Measurements from ENCODE around the gene SERINC1.

The SERINC1 gene

DNA sequence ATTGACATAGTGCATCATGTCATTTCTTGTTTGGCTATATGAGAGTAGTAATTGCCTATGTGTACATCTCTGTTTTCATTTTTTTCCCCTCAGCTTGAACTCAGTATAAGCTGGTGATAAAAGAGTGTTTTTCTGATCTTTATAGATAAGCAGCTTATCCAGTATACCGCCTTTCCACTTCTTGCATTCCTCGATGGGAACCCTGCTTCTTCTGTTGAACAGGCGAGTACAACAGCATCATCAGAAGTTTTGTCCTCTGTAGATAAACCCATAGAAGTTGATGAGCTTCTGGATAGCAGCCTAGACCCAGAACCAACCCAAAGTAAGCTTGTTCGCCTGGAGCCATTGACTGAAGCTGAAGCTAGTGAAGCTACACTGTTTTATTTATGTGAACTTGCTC is 39.8 kb downstream of the SERINC1 start:
- no peak for DNase-seq

DNA sequence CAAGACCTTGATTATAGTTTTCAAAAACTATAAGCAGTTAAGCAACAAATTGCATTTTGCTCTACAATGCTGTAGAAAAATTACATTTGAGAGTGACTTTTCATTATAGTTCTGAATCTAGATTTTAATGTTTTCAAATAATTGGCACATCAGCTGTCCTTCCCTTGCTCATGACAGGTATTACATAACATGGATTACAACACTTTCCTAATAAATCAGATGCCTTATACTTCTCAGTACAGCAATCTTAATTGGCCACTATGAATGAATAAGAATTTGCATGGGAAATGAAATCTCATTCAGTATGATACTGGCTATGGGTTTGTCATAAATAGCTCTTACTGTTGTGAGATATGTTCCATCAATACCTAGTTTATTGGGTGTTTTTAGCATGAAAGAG is 42.3 kb downstream of the SERINC1 start:
- no peak for DNase-seq

DNA sequence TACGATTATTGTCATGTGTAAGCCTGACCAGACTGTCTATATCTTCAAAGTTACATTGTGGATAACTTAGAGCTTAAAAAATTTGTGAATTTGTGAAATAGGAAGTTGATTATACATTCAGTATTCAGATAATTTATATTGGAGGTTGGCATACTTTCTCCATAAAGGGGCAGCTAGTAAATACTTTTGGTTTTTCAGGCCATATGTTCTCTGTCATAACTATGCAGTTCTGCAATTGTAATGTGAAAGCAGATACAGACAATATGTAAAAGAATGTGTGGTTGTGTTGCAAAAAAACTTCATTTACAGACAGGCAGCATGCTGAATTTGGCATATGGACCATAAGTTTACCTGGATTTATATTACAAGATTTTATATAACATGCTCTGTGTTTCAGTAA is 42.8 kb downstream of the SERINC1 start:
- no peak for DNase-seq

DNA sequence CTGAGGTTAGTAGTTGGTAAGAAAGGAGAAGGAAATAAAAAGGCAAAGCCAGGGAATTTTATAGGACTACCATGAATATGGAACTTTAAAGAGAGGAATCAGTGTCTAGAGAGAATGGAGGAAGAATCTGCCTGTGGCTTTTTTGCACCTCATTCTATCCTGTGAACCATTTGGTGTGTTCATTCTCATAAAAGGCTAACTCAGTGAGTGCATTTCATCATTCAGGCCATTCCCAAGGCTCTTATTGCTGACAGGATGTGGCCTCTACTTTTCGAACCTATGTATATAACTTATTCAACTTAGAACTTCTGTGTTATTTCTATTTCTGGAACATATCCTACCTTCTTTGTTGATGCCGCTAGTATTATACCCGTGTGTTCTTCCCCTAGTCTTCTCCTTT is 45.0 kb downstream of the SERINC1 start:
- DNase-seq: no peak

DNA sequence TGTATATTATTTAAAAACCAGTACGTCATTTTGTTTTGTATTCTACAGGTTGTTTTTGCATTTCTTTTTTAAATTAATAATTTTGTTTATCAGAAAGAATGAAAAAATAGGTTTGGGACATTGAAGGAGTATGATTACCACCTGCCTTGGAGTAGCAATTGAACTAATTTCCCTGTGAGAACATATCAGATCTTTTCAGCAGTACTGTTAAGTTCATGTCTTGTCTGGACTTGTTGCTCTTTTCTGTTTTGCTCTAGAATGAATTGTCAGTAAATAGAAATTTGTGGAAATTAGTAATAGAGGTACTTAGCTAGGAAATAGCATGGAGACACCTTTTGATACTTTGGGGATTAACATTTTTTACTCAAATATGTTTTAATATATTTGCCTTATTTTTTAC is 47.9 kb downstream of the SERINC1 start:
- no peak for DNase-seq

DNA sequence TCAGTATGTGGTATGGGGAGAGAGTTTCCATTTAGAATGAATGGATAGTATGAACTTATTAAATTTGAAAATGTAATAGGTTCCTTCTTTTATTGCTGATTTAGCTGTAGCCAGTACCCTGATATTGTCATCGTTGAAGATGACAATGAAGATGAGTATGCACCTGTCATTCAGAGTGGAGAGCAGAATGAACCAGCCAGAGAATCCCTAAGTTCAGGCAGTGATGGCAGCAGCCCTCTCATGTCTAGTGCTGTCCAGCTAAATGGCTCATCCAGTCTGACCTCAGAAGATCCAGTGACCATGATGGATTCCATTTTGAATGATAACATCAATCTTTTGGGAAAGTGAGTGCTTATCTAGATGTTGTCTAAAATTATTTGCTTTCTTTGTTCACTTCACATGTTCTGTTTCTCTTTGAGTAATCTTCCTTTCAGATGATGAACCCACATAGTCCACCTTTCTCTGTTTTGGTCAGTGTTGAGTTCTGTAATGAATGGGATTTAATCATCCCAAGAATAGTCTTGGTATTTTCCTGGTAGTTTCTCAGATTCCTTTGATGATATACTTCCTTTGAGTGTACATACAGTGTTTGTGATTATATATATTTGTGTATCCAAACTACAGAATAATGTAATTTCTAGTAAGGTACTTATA is 48.9 kb downstream of the SERINC1 start:
- no peak for DNase-seq

DNA sequence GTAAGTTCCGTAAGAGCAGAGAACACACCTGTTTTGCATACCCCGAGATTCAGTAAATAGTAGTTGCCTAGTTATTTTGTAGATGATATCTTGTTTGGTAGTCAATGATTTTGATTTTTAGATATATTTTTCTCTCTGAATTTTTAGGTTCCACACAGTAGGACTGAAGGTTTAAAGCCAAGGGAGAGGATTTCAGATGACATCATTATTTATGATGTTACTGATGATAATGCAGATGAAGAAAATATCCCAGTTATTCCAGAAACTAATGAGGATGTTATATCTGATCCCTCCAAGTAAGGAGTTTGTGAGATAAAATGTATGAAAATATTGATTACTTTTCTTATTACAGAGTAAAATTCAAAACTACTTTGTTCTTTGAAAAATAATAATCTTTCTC is 49.6 kb downstream of the SERINC1 start:
- DNase-seq: no peak

DNA sequence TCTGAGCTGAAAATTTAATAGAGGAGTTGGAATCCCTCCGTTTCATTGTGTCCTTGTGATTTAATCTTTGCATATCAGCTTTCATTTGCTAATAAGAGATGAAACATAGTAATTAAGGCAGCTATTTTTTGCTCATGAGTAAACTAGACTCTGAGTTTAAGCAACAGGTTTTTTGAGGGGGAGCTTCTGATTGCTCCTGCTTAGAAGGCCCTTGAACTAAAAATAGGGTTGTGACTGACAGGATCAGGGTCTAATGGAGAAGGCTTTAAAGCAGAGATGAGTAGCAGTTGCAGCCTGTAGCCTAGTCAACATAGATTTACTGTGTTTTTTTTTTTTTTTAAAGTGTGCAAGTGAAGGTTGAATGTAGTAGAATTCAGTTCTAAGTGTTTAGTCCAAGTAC is 54.8 kb downstream of the SERINC1 start:
- DNase-seq: no peak

DNA sequence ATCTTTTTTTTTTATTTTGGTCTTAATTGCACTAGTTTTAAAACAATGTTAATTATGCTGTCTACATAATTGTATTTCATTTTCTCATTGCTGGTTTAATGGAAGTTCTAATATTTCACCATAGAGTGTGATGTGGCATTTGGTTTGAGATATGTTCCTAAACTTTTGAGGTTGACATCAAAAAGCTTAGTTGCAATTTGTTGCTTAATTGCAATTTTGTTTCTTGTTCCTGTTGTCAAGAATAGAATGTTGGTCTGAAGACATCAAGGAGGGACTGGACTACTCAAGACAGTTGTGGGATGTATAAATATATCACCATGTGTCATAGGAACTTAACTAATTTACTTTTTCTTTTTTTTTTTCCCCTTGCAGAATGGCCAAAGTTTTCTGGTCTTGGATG is 59.6 kb downstream of the SERINC1 start:
- DNase-seq: no peak

DNA sequence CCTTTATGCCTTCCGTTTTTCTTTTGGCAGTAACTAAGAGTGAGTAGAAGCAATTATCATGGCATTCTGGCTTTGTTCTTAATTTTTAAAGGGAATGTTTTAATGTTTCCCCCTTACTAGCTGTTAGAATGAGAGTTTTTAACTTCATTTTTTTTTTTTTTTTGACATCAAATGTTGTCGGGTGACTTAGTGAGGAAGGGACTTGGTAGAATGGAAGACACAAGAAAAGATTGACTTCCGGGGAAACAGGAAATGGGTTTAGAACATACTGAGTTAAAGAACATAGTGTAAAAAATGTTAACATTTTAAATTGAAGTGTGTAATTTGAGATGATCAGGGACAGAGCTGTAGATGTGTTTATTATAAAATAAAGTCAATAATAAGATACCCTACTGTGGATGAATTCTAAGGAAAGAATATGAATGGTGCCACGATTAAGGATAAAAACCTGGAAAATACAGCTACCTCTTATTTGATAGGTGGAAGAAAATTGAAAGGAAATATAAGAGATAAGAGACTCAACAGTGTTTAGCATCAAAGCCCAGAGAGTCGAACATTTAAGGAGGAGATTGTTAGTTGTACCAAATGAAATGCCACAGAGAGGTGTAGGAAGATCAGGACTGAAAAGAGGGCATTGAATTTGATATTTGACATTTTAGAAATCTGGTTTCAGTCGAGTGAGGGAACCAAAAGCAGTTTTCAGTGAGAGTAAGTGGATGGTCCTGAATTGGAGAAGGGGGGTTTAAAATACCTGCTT is 62.7 kb downstream of the SERINC1 start:
- no peak for DNase-seq

DNA sequence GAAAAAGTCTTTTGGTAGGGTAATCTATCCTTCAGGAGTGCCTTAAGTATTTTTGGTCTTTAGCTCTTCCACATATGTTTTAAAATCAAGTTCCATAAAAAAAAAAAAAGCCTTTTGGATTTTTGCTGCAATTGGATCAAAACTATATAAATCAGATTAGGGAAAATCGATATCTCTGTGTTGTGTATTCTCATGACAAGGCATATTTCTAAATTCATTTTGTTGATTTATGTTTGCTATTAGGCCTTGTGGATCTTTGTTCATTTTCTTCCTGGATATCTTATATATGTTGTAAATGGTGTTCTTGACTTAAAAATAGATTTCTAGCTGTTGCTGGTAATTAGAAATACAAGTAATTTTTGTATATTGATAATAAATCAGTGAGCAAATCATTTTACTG is 63.4 kb downstream of the SERINC1 start:
- DNase-seq: no peak

DNA sequence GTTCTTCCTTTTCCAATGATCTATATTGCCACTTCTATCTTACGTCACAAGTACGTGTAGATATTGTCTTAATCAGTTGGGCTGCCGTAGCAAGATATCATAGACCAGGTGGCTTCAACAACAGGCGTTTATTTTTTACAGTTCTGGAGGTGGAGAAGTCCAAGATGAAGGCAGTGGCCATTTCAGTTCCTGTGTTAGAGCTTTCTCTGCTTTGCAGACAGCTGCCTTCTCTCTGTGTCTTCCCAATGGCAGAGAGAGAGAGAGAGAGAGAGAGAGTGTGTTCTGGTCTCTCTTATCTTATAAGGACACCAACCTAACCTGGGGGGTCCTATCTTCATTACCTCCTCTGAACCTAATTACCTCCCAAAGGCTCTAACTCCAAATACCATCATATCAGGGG is 63.9 kb downstream of the SERINC1 start:
- no peak for DNase-seq

DNA sequence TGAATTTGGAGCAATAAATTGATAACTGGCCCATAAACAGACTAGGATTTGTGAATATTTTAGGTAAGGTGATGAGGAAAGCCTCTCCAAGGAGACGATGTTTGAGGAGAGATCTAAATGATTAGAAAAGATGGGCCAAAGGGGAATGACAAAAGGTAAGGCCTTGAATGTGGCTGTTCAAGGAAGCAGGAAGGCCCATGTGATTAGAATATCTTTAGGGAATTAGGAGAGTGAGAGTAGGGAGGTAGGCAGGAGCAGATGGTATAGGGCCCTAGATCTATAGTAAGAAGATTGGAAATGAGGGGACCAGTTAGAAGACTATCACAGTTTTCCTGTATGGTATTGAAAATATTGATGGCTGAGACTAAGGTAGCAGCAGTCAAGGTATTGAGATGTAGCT is 65.4 kb downstream of the SERINC1 start:
- DNase-seq: no peak

DNA sequence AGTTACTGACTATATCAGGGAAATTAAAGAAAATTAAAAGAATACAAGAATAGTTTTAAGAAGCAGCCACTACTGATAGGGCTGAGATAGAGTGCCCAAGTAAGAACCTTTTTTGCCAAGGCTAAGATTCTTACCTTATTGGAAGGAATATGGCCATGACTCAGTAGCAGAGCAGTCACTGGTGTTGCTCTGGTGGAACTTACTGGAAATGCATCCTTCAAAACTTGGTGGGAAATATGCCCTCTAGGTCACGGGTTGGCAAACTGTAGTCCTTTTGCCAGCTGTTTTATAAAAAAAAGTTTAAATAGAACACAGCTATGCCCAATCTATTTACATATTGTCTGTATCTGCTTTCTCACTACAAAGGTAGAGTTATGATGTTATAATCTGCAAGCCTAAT is 66.2 kb downstream of the SERINC1 start:
- DNase-seq: no peak

DNA sequence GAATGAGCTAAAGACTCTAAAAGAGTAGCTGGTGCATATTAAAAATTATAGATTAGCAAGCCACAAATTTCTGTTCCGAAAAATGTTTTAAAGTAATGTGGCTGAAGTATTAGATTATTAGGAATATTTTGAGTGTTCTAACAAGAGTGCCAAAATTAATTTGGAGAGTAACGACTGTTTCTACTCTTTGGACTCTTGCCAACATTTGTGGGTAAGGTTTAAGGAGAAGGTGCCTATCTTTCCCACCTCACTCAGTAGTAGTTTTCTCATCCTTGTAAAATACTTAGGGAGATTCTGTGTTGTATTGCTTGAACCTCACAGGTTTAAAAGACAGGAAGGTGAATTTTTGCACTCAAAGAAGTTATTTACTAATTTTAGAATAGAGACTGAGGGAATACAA is 67.2 kb downstream of the SERINC1 start:
- DNase-seq: no peak

DNA sequence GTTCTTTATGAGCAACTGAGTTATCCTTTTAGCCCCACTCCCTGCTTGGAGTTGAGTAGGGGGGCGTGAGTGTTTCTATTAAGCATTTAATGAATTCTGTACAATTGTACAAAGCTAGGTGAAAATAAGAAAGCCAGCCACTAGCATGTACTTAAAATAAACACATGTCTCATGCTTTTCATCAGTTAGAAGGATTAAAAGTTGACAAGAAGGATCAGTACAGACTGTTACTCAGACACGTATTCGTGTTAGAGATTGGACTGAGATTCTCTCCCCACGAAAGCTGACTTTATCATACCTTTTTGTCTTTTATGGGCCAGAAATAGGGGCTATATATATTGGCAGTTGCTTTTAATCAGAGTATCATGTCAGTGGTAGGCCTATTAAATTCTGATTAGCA is 70.5 kb downstream of the SERINC1 start:
- no peak for DNase-seq

DNA sequence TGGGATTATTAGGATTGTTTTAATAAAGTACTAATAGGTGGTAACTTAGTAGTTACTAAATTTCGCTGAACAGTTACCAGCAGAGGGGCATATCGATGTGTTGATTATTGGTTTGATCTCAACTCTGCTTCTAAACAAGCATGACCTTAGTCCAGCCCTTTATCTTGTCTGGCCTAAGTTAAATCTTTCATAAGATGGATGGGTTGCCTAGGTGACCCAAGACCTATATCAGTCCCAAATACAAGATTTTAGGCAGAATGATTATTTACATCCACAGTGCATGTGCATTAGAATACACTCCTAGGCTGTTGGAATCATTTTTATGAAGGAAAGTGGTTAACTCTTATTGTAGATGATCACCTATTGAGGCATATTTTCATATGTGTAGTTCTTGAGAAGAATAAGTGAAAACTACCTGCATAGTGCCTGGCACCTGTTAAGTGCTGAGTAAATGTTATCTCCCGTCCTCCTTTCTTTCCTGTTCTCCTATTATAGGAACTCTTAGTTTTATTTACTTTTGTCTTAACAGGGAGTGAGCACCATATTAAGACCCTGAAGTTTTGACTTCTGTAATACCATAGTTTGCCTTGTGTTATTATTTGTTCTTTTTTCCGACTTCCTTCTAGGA is 71.0 kb downstream of the SERINC1 start:
- no peak for DNase-seq

DNA sequence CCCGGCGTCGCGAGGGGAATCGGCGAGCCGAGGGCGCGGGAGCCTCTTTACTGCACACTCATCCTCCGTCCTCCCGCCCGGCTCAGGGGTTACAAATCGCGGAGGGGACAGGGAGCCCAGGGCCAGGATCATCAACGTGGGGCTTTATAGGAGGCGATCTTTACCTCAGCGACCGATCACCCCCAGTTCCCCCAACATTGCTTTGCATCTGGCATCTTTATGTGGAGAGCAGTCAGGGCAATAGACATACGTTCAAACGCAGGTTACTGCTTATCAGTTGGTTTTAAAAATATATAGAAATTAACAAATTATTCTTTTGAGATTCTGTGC is 71.5 kb downstream of the SERINC1 start:
- no peak for DNase-seq

DNA sequence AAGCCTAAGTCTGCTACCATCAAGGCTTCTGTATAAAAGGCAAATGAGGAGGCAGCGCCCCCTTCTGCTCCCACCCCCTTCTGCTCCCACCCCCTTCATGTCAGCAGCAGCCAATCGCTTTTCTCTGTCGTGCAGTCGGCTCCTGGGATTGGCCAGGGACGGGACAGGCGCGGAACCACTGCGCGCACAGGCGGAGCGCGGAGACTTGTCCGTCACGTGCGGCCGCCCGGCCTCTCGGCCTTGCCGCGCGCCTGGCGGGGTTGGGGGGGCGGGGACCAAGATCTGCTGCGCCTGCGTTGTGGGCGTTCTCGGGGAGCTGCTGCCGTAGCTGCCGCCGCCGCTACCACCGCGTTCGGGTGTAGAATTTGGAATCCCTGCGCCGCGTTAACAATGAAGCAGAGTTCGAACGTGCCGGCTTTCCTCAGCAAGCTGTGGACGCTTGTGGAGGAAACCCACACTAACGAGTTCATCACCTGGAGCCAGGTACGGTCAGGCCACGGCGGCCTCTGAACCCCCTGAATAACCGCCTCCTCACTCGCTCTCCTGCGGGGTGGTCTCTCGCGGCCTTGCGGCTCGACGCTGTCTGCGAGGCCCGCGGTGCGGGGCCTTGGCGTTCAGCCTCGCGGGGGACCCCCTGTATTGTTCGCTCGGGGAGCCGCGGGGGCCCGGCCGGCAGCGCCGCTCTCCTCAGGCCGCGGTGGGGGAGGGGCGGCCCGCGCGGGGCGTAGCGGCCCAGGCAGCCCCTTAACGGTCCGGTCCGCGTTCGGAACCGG is 72.1 kb downstream of the SERINC1 start, which contains the start of gene HSF2:
Gene HSF2, plus strand, starts transcription at position 305 of the 773 bp plus-strand sequence. Its CDS starts 86 bp downstream, at position 391.
- DNase-seq: peak; percentile 94 to 96

DNA sequence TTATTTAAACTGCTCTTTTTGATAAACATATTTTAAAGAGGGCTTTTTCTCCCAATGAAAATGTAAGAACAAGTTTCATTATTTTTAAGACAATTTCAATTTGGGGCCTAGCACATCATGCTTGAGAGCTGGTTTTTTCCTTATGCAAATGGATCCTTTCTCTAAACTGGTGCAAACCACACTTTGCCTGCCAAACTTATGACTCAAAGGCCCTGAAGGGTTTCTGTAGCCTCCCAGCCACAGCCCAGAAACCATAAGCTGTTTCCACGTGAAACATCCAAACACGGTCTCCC is 72.6 kb downstream of the SERINC1 start:
- DNase-seq: no peak

DNA sequence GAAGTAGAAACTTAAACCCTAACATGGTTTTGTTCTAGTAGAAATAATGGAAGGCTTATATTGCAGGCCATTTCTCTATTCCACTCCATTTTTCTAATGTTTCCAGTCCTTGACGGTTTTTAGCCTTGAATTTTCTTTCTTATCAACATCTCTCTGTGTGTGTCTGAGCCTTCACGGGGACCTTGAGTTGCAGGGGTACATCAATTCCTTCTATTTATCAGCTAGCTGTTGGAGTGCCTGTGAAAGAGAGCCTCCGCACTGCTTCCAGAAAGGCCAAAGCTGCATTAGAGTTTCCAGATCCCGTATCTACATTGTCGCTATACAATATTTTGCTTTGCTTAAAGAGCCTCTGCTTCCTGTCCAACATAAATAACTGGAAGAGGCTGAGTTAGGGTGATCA is 77.6 kb downstream of the SERINC1 start:
- DNase-seq: no peak

DNA sequence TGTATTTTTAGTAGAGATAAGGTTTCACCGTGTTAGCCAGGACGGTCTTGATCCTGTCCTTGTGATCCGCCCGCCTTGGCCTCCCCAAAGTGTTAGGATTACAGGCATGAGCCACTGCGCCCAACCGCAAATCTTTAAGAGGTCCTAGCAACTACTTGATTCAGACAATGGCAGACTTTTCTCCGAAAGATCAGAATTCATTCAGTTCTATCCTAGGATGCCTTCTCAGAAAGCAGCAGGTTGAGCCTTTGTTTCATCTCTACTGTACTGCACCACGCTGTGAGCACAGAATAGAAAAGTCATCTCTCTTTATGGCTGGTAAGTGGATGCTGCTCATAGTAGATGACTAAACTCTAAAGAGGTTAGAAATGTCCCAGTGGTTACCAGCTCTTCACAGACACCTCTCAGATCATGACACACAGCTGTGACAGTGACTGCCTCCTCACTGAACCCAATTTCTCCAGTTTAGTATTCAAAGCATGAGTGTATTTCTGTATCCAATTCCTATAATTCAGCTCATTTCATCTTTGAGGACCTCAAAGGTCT is 78.2 kb downstream of the SERINC1 start:
- no peak for DNase-seq

Data from Kasumi-1 (cell line).